Uterus (tissue), 2 donors: Measurements from ENCODE around the gene GCNT3.

Experiments used
- POLR2A ChIP-seq, 2 donors: fragments of 450-650 bp; IDR thresholded peaks; one replicate each; pipeline ENCODE4 v1.6.1; 2016; ENCODE audit warnings: antibody characterized with exemption in 2 of 2, mild to moderate bottlenecking in 1 of 2, moderate library complexity in 1 of 2
- TF ChIP-seq, protein P1 (sequence below), 4 experiments: fragments of 200-600 bp in 2 of 4; fragments of 450-650 bp in 2 of 4; sonication (generic) in 2 of 4; IDR thresholded peaks; one replicate each; pipeline ENCODE4 v1.5.1; 2016 to 2019; ENCODE audit warnings: antibody characterized with exemption in 4 of 4, mild to moderate bottlenecking in 2 of 4, moderate library complexity in 1 of 4

DNA sequence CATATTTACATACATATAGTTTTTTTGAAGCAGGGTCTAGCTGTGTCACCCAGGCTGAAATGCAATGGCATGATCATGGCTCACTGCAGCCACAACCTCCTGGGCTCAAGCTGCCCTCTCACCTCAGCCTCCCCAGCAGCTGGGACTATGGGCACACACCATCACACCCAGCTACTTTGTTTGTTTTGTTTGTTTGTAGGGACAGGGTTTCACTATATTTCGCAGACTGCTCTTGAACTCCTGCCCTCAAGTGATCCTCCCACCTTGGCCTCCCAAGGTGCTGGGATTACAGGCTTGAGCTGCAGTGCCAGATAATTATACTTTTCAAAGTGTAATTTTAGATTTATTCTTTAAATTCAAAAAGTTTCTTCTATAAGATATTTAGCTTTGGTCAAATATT, 35.5 kb downstream of the GCNT3 start:
- TF ChIP-seq, protein P1, sequence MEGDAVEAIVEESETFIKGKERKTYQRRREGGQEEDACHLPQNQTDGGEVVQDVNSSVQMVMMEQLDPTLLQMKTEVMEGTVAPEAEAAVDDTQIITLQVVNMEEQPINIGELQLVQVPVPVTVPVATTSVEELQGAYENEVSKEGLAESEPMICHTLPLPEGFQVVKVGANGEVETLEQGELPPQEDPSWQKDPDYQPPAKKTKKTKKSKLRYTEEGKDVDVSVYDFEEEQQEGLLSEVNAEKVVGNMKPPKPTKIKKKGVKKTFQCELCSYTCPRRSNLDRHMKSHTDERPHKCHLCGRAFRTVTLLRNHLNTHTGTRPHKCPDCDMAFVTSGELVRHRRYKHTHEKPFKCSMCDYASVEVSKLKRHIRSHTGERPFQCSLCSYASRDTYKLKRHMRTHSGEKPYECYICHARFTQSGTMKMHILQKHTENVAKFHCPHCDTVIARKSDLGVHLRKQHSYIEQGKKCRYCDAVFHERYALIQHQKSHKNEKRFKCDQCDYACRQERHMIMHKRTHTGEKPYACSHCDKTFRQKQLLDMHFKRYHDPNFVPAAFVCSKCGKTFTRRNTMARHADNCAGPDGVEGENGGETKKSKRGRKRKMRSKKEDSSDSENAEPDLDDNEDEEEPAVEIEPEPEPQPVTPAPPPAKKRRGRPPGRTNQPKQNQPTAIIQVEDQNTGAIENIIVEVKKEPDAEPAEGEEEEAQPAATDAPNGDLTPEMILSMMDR (IDR thresholded peaks at IDR 0.05): no peak
- no peak for TF ChIP-seq POLR2A (IDR thresholded peaks at IDR 0.05)
